Ovary (tissue), 9 donors: ENCODE measurements around the gene MAP2K7. TPM values are rescaled to one million over a fixed set of nuclear protein-coding genes. Genes with fewer than 3 reads are reported as not detected.
"Not testable (repeated sequence)": the region's sequence is repeated elsewhere in the genome, so short reads cannot be mapped to it uniquely, and the experiment has no call there.

Experiments
- DNase-seq, 5 donors: peaks; one replicate each; pipeline ENCODE4 v3.0.0-alpha.2; 2019 to 2020
- H3K27ac ChIP-seq, 2 donors: fragments of 200-600 bp; one replicate each; pipeline versions ENCODE4 v1.5.1 to v1.8.0; 2019 to 2022
- H3K27me3 ChIP-seq: fragments of 200-600 bp; one replicate; pipeline ENCODE4 v1.8.0; 2022
- H3K36me3 ChIP-seq: fragments of 200-600 bp; sonication (generic); one replicate; pipeline ENCODE4 v1.5.1; 2019
- H3K4me1 ChIP-seq: one replicate; pipeline ENCODE4 v1.8.1; 2013; ENCODE audit warnings: mild to moderate bottlenecking, moderate library complexity; ENCODE audit not compliant: insufficient read depth
- H3K4me3 ChIP-seq: fragments of 200-600 bp; sonication (generic); one replicate; pipeline ENCODE4 v1.5.1; 2017
- H3K9me3 ChIP-seq, 2 donors: fragments of 200-600 bp in 1 of 2; sonication (generic) in 1 of 2; one replicate each; pipeline versions ENCODE4 v1.5.1 to v1.8.1; 2013 to 2019; ENCODE audit warnings: mild to moderate bottlenecking in 1 of 2, moderate library complexity in 1 of 2
- EP300 ChIP-seq: sonication (generic); formaldehyde crosslinking; IDR thresholded peaks from one replicate; pipeline ENCODE4 v1.6.1; 2017; ENCODE audit warnings: antibody characterized with exemption
- POLR2A ChIP-seq: fragments of 450-650 bp; IDR thresholded peaks from one replicate; pipeline ENCODE4 v1.6.1; 2017; ENCODE audit warnings: antibody characterized with exemption, mild to moderate bottlenecking, moderate library complexity
- WGBS, 3 donors: extraction: QIAGEN DNeasy Blood & Tissue Kit in 1 of 3; methylation state at CpG; one replicate each; pipeline versions ENCODE4 v1.1.5 to v1.1.7; 2013 to 2017; 5-methylcytosine and 5-hydroxymethylcytosine counted together
- intact Hi-C, 4 donors: fragments of 100-400 bp; cut with DNase I; formaldehyde crosslinking; loops; one replicate each; pipeline versions ENCODE4 v1.11.0 to v1.15.1; 2022 to 2023
- polyA plus RNA-seq, 2 donors: library from polyadenylated mRNA; stranded (reverse); fragments of 200-250 nt in 1 of 2; fragments of 350-450 nt in 1 of 2; fragmentation: Illumina TruSeq in 1 of 2; extraction: RNeasy Lipid Tissue Mini Kit (QIAGEN cat#74804) in 1 of 2; gene quantifications; one replicate each; pipeline ENCODE4 v1.2.3, GENCODE V29; 2013 to 2014
- total RNA-seq, 7 donors: library from RNA; depleted of rRNA in 2 of 7; stranded (reverse); fragments of >200 nt in 2 of 7; fragmentation: NEBNext Ultra II Directional in 3 of 7; extraction: Animal tissue kit (Norgen Biotek cat#: 25700) in 3 of 7; gene quantifications; one replicate each; pipeline versions ENCODE4 v1.1.0 to v1.2.4, GENCODE V29; 2016 to 2023
- TF ChIP-seq, protein P1 (sequence below), 3 donors: fragments of 450-650 bp in 2 of 3; fragments of 200-600 bp in 1 of 3; IDR thresholded peaks; one replicate each; pipeline versions ENCODE4 v1.5.1 to v1.8.0; 2016 to 2022; ENCODE audit warnings: antibody characterized with exemption in 3 of 3, mild to moderate bottlenecking in 1 of 3
- donor health status: DM: no; HTN: no; CAD: no; lungs with moderate emphysema.
- donor health status: DM: no; HTN: no; CAD: no.
- donor health status: Bipolar disorder and iron deficiency.
- donor health status: DM: yes; HTN: yes; CAD: no.
- donor health status: DM: no; HTN: no; CAD: no.
- donor health status: DM: yes; HTN: yes; CAD: no.

Gene MAP2K7
- total and polyA plus RNA-seq, 9 donors, result 6.3 to 35.5 (median 26.3) TPM

DNA sequence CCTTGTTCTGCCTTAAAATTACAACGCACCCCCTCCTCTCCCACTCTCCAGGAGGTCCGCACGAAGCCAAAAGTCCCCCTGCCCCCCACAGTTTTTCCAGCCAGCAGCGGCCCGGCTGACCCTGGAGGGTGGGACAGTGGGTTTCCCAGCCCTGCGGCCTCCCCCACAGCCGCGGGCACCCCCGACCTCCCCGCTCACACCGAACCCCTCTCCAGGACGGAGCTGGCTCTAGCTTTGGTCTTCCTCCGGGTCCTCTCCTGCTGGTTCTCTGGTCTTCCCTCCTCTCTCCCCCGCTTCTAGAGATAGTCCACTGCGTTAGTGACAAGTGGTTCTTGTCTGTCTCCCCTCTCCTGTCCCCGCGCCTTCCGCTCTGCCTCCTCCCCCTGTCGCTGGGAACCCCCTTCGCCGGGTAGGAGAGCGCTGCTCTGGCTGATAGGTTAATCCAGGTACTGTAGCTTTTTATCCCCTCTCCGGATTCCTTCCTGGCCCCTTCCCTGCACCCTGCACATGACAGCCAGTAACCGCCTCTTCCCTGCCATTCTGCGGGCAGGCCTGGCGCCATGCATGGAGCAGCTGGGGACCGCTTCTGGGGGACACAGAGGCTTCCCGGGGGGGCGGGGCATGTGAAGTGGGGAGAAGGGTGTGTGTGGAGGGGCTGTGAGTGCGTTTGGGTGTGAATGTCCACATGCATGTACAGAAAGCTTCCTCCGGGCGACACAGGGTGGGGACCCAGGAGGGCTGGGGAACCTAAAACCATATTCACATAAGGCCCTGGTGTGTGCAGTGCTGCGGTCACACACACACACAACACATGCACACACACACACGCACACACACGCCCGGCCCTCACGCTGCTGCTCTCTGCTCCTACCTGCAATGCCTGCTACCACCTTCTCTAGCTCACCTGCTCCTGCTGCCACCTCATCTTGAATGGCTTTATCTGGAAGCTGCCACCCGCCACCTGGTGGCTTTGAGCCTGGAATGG lies 46.7 kb upstream of the MAP2K7 start:
- 85 to 87% (median 85%) methylated on average over 37 to 38 of the region's 38 CpGs for WGBS, 3 donors

DNA sequence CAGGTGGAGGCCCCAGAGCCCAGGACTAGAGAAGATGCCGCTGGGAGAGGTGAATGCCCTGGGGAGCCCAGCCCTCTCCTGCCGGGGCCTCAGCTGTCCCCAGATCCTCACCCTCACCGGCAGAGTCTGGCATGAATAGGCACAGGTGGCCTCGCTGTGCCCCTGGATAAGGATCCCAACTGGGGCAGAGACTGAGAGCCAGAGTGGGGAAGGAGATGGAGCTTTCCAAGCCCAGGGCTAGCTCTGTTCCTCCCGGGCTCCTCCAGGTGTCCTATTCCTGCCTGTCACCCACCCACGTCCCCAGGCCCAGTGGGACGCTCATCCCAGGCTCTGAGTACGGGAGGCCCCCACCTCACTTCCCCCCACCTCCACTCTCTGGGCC lies 46.0 kb upstream of the MAP2K7 start:
- H3K36me3 ChIP-seq, result no peaks in the 10 kb centered on the region
- no peaks in the 10 kb centered on the region for H3K27me3 ChIP-seq
- H3K27ac ChIP-seq, result no peak overlapping the region
- DNase-seq, result no peak
- H3K4me3 ChIP-seq, result no peak overlapping the region
- intact Hi-C loops, result no loop called here
- TF ChIP-seq EP300, result no peak
- TF ChIP-seq POLR2A, result no peak
- TF ChIP-seq, protein P1, sequence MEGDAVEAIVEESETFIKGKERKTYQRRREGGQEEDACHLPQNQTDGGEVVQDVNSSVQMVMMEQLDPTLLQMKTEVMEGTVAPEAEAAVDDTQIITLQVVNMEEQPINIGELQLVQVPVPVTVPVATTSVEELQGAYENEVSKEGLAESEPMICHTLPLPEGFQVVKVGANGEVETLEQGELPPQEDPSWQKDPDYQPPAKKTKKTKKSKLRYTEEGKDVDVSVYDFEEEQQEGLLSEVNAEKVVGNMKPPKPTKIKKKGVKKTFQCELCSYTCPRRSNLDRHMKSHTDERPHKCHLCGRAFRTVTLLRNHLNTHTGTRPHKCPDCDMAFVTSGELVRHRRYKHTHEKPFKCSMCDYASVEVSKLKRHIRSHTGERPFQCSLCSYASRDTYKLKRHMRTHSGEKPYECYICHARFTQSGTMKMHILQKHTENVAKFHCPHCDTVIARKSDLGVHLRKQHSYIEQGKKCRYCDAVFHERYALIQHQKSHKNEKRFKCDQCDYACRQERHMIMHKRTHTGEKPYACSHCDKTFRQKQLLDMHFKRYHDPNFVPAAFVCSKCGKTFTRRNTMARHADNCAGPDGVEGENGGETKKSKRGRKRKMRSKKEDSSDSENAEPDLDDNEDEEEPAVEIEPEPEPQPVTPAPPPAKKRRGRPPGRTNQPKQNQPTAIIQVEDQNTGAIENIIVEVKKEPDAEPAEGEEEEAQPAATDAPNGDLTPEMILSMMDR (IDR thresholded peaks at IDR 0.05), result no peak
- WGBS, 3 donors, result 86 to 90% (median 89%) methylated on average over 4 to 8 of the region's 8 CpGs
- no peaks in the 10 kb centered on the region for H3K9me3 ChIP-seq
- peaks cover 12% of the 10 kb centered on the region for H3K4me1 ChIP-seq

More for the DNA sequence above, 46.7 kb upstream of the MAP2K7 start:
- no peaks in the 10 kb centered on the region for H3K36me3 ChIP-seq
- DNase-seq, result no peak
- no peaks in the 10 kb centered on the region for H3K9me3 ChIP-seq
- no peak overlapping the region for H3K4me3 ChIP-seq
- peaks cover 9% of the 10 kb centered on the region for H3K4me1 ChIP-seq
- intact Hi-C loops, result no loop called here
- H3K27ac ChIP-seq, result no peak overlapping the region
- TF ChIP-seq, protein P1 (IDR thresholded peaks at IDR 0.05), result no peak
- no peak for TF ChIP-seq POLR2A
- TF ChIP-seq EP300, result no peak
- no peaks in the 10 kb centered on the region for H3K27me3 ChIP-seq

DNA sequence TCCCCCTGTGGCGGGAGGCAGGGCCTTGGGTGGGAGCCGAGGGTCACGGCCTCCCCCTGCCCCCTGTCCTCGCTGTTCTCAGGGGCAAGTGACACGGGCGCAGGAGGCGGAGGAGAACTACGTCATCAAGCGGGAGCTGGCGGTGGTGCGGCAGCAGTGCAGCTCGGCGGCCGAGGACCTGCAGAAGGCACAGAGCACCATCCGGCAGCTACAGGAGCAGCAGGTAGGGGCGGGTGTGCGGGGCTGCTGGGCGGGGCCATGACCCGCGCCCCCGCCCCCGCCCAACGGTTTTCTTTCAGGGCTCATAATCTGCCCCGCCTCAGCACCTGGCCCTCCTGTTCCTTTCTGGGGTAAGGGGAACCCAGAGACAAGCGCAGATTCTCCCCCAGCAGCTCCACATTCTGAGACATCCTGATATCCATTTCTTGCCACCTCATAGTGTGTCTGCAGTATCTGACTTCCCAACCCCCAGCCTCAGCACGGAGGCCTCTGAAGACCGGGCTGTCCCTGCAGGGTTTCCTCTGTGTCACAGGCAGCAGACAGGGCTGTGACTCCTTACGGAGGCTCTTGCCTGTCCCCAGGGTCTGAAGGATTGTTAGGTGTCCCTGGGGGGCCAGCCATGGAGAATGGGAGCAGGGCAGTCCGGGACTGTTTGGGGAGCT lies 45.4 kb upstream of the MAP2K7 start:
- Histone ChIP-seq H3K4me1 (peaks cover 10% of the 10 kb centered on the region), H3K4me3 (no peak overlapping the region), H3K27me3 (no peaks in the 10 kb centered on the region), H3K9me3 (no peaks in the 10 kb centered on the region), H3K36me3 (no peaks in the 10 kb centered on the region), H3K27ac (no peak overlapping the region)
- intact Hi-C loops, result no loop called here
- DNase-seq, result peak in 1 of 5 donors; percentile 20
- TF ChIP-seq POLR2A, result no peak
- no peak for TF ChIP-seq EP300
- TF ChIP-seq, protein P1 (IDR thresholded peaks at IDR 0.05), result no peak
- WGBS, 3 donors, result 75 to 80% (median 77%) methylated on average over 27 to 29 of the region's 29 CpGs

DNA sequence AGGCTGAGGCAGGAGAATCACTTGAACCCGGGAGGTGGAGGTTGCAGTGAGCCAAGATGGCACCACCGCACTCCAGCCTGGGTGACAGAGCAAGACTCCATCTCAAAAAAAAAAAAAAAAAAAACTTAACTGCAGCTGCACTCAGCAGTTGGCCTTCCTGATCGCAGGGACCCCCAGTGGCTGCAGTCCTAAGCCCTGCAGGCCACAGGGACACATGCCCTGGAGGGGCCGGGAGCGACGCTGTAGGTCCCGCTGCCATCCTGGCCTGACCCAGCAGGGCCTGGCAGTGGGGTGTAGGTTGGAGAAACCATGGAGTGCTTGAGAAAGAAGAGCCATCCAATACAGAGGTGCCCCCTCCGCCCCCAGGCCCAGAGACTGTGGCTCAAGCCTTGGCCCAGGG lies 44.6 kb upstream of the MAP2K7 start:
- H3K9me3 ChIP-seq, H3K27ac ChIP-seq, H3K36me3 ChIP-seq, H3K27me3 ChIP-seq, H3K4me1 ChIP-seq, DNase-seq, intact Hi-C loops, H3K4me3 ChIP-seq: not testable (repeated sequence)
- WGBS, 3 donors, result 97 to 98% (median 98%) methylated on average over 8 of the region's 8 CpGs
